ENCODE data around the gene ARHGDIG. TPM values are rescaled to one million over a fixed set of nuclear protein-coding genes. Genes with fewer than 3 reads are reported as not detected.
A peak's percentile ranks its signal among the peaks of the same experiment; 100 is the strongest.

Gene ARHGDIG
- total RNA-seq (1 to 10 TPM in 1 of 2 donors, not detected in 1; 3.1 TPM), polyA plus RNA-seq (under 1 TPM in 1 of 2 donors, not detected in 1; 0.75 TPM)
- long read RNA-seq, donor 1: 0 reads
- long read RNA-seq, donor 2, partial matches to known transcripts: 0 of 1 reads
- long read RNA-seq, donor 2, other reads (novel, unspliced or antisense): 1 of 1 reads

- no peaks in the 10 kb centered on the region for H3K27me3 ChIP-seq (ENCODE audit: control insufficient read depth in 1 of 2, insufficient read depth in 2 of 2, low read length in 1 of 2)
- no peak within 1 kb of the TSS for H3K4me3 ChIP-seq (ENCODE audit: low read length in 2 of 2)
- 1% methylated on average over 25 to 54 of the region's 54 CpGs for WGBS, 2 donors
- ATAC-seq (ENCODE audit: low FRiP score): no peak
- no peaks in the 10 kb centered on the region for H3K4me1 ChIP-seq (ENCODE audit: control insufficient read depth in 1 of 2, insufficient read depth in 2 of 2, low read length in 2 of 2)
- no peak for DNase-seq
- no peak within 1 kb of the TSS for H3K27ac ChIP-seq (ENCODE audit: low read depth in 1 of 2, low read length in 2 of 2)
- H3K9me3 ChIP-seq (ENCODE audit: control insufficient read depth, low read length): no peaks in the 10 kb centered on the region
- intact Hi-C loops (cut with DNase I): no loop called here
- H3K36me3 ChIP-seq (ENCODE audit: control insufficient read depth in 1 of 2, insufficient read depth in 2 of 2, low read length in 1 of 2): no peaks in the 10 kb centered on the region
Observed at GRCh38 chr16:280552-280951, at the start of gene ARHGDIG. Gene ARHGDIG (plus strand): TSS chr16:280591. CDS start chr16:280681, 90 bp downstream.

GRCh38 chr16:230949-231348, 49.4 kb upstream of the ARHGDIG start:
- Histone ChIP-seq H3K27me3 (ENCODE audit: control insufficient read depth in 1 of 2, insufficient read depth in 2 of 2, low read length in 1 of 2) (no peaks in the 10 kb centered on the region), H3K4me3 (ENCODE audit: low read length in 2 of 2) (no peak overlapping the region), H3K36me3 (ENCODE audit: control insufficient read depth in 1 of 2, insufficient read depth in 2 of 2, low read length in 1 of 2) (peaks cover 0 to 2% of the 10 kb centered on the region in 2 donors), H3K9me3 (ENCODE audit: control insufficient read depth, low read length) (no peaks in the 10 kb centered on the region), H3K4me1 (ENCODE audit: control insufficient read depth in 1 of 2, insufficient read depth in 2 of 2, low read length in 2 of 2) (no peaks in the 10 kb centered on the region), H3K27ac (ENCODE audit: low read depth in 1 of 2, low read length in 2 of 2) (no peak overlapping the region)
- ATAC-seq (ENCODE audit: low FRiP score) (no peak), DNase-seq (no peak)
- 69 to 70% methylated on average over 22 of the region's 22 CpGs for WGBS, 2 donors
- intact Hi-C loops (cut with DNase I): loop anchor here in 1 of 2 donors (5.0 kb wide), 1 partner anchor 121 kb away; the partner anchor contains the start of gene AXIN1

GRCh38 chr16:234468-235305, 45.7 kb upstream of the ARHGDIG start, which contains the start of gene FAM234A:
Gene FAM234A (plus strand): TSS chr16:234821. CDS start chr16:254414, 19,593 bp downstream.
- intact Hi-C loops (cut with DNase I): loop anchor here in 1 of 2 donors (5.0 kb wide), 1 partner anchor 118 kb away; the partner anchor contains the start of gene AXIN1
- no peaks in the 10 kb centered on the region for H3K4me1 ChIP-seq (ENCODE audit: control insufficient read depth in 1 of 2, insufficient read depth in 2 of 2, low read length in 2 of 2)
- peak within 1 kb of the TSS; percentile 20 to 84 for H3K27ac ChIP-seq (ENCODE audit: low read depth in 1 of 2, low read length in 2 of 2)
- DNase-seq: peak; percentile 96 to 98
- no peaks in the 10 kb centered on the region for H3K36me3 ChIP-seq (ENCODE audit: control insufficient read depth in 1 of 2, insufficient read depth in 2 of 2, low read length in 1 of 2)
- H3K9me3 ChIP-seq (ENCODE audit: control insufficient read depth, low read length): no peaks in the 10 kb centered on the region
- ATAC-seq (ENCODE audit: low FRiP score): peak; percentile 97
- H3K4me3 ChIP-seq (ENCODE audit: low read length in 2 of 2): peak within 1 kb of the TSS; percentile 65 to 93
- WGBS, 2 donors: 0 to 1% methylated on average over 55 to 85 of the region's 85 CpGs
- H3K27me3 ChIP-seq (ENCODE audit: control insufficient read depth in 1 of 2, insufficient read depth in 2 of 2, low read length in 1 of 2): no peaks in the 10 kb centered on the region

GRCh38 chr16:239948-240277, 40.5 kb upstream of the ARHGDIG start:
- ATAC-seq (ENCODE audit: low FRiP score) (no peak), DNase-seq (no peak)
- Histone ChIP-seq H3K4me1 (ENCODE audit: control insufficient read depth in 1 of 2, insufficient read depth in 2 of 2, low read length in 2 of 2) (no peaks in the 10 kb centered on the region), H3K9me3 (ENCODE audit: control insufficient read depth, low read length) (no peaks in the 10 kb centered on the region), H3K4me3 (ENCODE audit: low read length in 2 of 2) (no peak overlapping the region), H3K36me3 (ENCODE audit: control insufficient read depth in 1 of 2, insufficient read depth in 2 of 2, low read length in 1 of 2) (no peaks in the 10 kb centered on the region), H3K27ac (ENCODE audit: low read depth in 1 of 2, low read length in 2 of 2) (no peak overlapping the region), H3K27me3 (ENCODE audit: control insufficient read depth in 1 of 2, insufficient read depth in 2 of 2, low read length in 1 of 2) (no peaks in the 10 kb centered on the region)
- intact Hi-C loops (cut with DNase I): loop anchor here in 1 of 2 donors (10.0 kb wide), 1 partner anchor 95 kb away; no protein-coding TSS in a partner anchor
- WGBS, 2 donors: 70 to 71% methylated on average over 3 of the region's 3 CpGs

GRCh38 chr16:240559-240958, 39.8 kb upstream of the ARHGDIG start:
- no peak for ATAC-seq (ENCODE audit: low FRiP score)
- intact Hi-C loops (cut with DNase I): loop anchor here in 1 of 2 donors (10.0 kb wide), 1 partner anchor 94 kb away; no protein-coding TSS in a partner anchor
- Histone ChIP-seq H3K4me1 (ENCODE audit: control insufficient read depth in 1 of 2, insufficient read depth in 2 of 2, low read length in 2 of 2) (no peaks in the 10 kb centered on the region), H3K9me3 (ENCODE audit: control insufficient read depth, low read length) (no peaks in the 10 kb centered on the region), H3K4me3 (ENCODE audit: low read length in 2 of 2) (no peak overlapping the region), H3K36me3 (ENCODE audit: control insufficient read depth in 1 of 2, insufficient read depth in 2 of 2, low read length in 1 of 2) (no peaks in the 10 kb centered on the region), H3K27me3 (ENCODE audit: control insufficient read depth in 1 of 2, insufficient read depth in 2 of 2, low read length in 1 of 2) (no peaks in the 10 kb centered on the region), H3K27ac (ENCODE audit: low read depth in 1 of 2, low read length in 2 of 2) (no peak overlapping the region)
- 95 to 99% methylated on average over 8 of the region's 8 CpGs for WGBS, 2 donors
- no peak for DNase-seq

GRCh38 chr16:242281-242680, 38.1 kb upstream of the ARHGDIG start:
- no peak for DNase-seq
- ATAC-seq (ENCODE audit: low FRiP score): no peak
- no peaks in the 10 kb centered on the region for H3K4me1 ChIP-seq (ENCODE audit: control insufficient read depth in 1 of 2, insufficient read depth in 2 of 2, low read length in 2 of 2)
- no peak overlapping the region for H3K4me3 ChIP-seq (ENCODE audit: low read length in 2 of 2)
- WGBS, 2 donors: 51 to 54% methylated on average over 10 of the region's 10 CpGs
- intact Hi-C loops (cut with DNase I): loop anchor here in 1 of 2 donors (10.0 kb wide), 1 partner anchor 93 kb away; no protein-coding TSS in a partner anchor
- no peaks in the 10 kb centered on the region for H3K9me3 ChIP-seq (ENCODE audit: control insufficient read depth, low read length)
- H3K27me3 ChIP-seq (ENCODE audit: control insufficient read depth in 1 of 2, insufficient read depth in 2 of 2, low read length in 1 of 2): no peaks in the 10 kb centered on the region
- no peaks in the 10 kb centered on the region for H3K36me3 ChIP-seq (ENCODE audit: control insufficient read depth in 1 of 2, insufficient read depth in 2 of 2, low read length in 1 of 2)
- no peak overlapping the region for H3K27ac ChIP-seq (ENCODE audit: low read depth in 1 of 2, low read length in 2 of 2)

GRCh38 chr16:243348-243747, 37.0 kb upstream of the ARHGDIG start:
- DNase-seq: no peak
- Histone ChIP-seq H3K36me3 (ENCODE audit: control insufficient read depth in 1 of 2, insufficient read depth in 2 of 2, low read length in 1 of 2) (no peaks in the 10 kb centered on the region), H3K27me3 (ENCODE audit: control insufficient read depth in 1 of 2, insufficient read depth in 2 of 2, low read length in 1 of 2) (no peaks in the 10 kb centered on the region), H3K4me1 (ENCODE audit: control insufficient read depth in 1 of 2, insufficient read depth in 2 of 2, low read length in 2 of 2) (no peaks in the 10 kb centered on the region), H3K9me3 (ENCODE audit: control insufficient read depth, low read length) (no peaks in the 10 kb centered on the region), H3K27ac (ENCODE audit: low read depth in 1 of 2, low read length in 2 of 2) (no peak overlapping the region), H3K4me3 (ENCODE audit: low read length in 2 of 2) (no peak overlapping the region)
- intact Hi-C loops (cut with DNase I): loop anchor here in 1 of 2 donors (10.0 kb wide), 1 partner anchor 91 kb away; no protein-coding TSS in a partner anchor
- 79 to 86% methylated on average over 4 of the region's 4 CpGs for WGBS, 2 donors
- ATAC-seq (ENCODE audit: low FRiP score): no peak

GRCh38 chr16:245105-245504, 35.3 kb upstream of the ARHGDIG start:
- intact Hi-C loops (cut with DNase I): loop anchor here in 1 of 2 donors (10.0 kb wide), 1 partner anchor 90 kb away; no protein-coding TSS in a partner anchor
- 87 to 94% methylated on average over 9 of the region's 9 CpGs for WGBS, 2 donors

More at GRCh38 chr16:245105-245504, 35.3 kb upstream of the ARHGDIG start:
- H3K4me3 ChIP-seq (ENCODE audit: low read length in 2 of 2): no peak overlapping the region
- no peaks in the 10 kb centered on the region for H3K9me3 ChIP-seq (ENCODE audit: control insufficient read depth, low read length)
- H3K4me1 ChIP-seq (ENCODE audit: control insufficient read depth in 1 of 2, insufficient read depth in 2 of 2, low read length in 2 of 2): no peaks in the 10 kb centered on the region
- ATAC-seq (ENCODE audit: low FRiP score): no peak
- no peak overlapping the region for H3K27ac ChIP-seq (ENCODE audit: low read depth in 1 of 2, low read length in 2 of 2)
- no peaks in the 10 kb centered on the region for H3K36me3 ChIP-seq (ENCODE audit: control insufficient read depth in 1 of 2, insufficient read depth in 2 of 2, low read length in 1 of 2)
- DNase-seq: no peak
- H3K27me3 ChIP-seq (ENCODE audit: control insufficient read depth in 1 of 2, insufficient read depth in 2 of 2, low read length in 1 of 2): no peaks in the 10 kb centered on the region
